HG03103 (cell line): ENCODE results near the gene FBXL13.
"Not testable (repeated sequence)": the region's sequence is repeated elsewhere in the genome, so short reads cannot be mapped to it uniquely, and the experiment has no call there.

ENCODE experiments used
- ATAC-seq: cut with Tn5 transposase; IDR thresholded peaks from one replicate; pipeline ENCODE4 v1.9.1; 2021; ENCODE audit warnings: low read depth; ENCODE audit not compliant: unreplicated experiment

Gene FBXL13

DNA sequence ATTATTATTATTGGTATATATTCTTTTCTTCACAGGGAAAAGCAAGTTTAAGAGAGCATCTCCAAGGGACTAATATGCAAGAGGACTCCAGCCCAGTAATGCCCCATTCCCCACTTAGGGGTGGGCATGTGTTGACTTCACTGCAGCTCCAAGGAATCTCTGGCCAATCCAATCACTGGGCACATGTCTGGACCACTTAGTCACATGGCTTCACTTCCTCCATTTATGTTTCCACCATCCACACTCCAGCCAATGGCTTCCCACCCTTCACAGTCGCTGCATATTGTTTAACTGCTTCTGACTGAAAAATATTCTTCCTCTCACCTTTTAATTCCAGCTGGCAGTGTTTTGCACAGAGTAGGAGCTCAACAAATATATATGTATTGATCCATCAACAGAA, 43.6 kb downstream of the FBXL13 start:
- no peak for ATAC-seq

- ATAC-seq, result no peak
Measured at GRCh38 chr7:103025341-103025740, 49.3 kb downstream of the FBXL13 start.

GRCh38 chr7:103023578-103023977, 51.0 kb downstream of the FBXL13 start:
- not testable (repeated sequence) for ATAC-seq

DNA sequence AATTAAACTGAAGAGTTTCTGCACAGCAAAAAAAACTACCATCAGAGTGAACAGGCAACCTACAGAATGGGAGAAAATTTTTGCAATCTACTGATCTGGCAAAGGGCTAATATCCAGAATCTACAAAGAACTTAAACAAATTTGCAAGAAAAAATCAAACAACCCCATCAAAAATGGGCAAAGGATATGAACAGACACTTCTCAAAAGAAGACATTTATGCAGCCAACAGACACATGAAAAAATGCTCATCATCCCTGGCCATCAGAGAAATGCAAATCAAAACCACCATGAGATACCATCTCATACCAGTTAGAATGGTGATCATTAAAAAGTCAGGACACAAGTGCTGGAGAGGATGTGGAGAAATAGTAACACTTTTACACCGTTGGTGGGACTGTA, 53.1 kb downstream of the FBXL13 start:
- ATAC-seq, result not testable (repeated sequence)

GRCh38 chr7:103020876-103021275, 53.7 kb downstream of the FBXL13 start:
- ATAC-seq, result not testable (repeated sequence)

GRCh38 chr7:103018295-103018694, 56.3 kb downstream of the FBXL13 start:
- not testable (repeated sequence) for ATAC-seq

- no peak for ATAC-seq
Measured at GRCh38 chr7:103011650-103012049, 62.9 kb downstream of the FBXL13 start.

DNA sequence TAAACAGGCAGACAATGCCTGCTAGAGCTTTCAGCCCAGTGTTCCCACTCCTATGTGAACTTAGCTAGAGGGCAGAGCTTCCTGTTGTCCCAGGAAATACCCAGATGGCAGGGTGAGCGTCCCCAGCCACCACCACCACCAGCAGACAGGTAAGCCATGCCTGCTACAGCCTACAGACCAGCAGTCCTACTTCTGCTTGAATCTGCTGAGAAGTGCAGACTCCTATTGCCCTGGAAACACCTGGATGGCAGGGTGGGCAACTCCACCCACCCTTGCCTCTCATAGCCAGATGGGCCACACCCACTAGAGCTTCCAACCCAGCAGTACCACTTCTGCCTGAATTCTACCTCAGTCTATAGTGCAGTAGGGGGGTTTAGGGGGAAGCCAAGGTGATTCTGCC, 64.4 kb downstream of the FBXL13 start:
- ATAC-seq, result no peak

- no peak for ATAC-seq
Measured at GRCh38 chr7:103009466-103010185, 65.0 kb downstream of the FBXL13 start.

- no peak for ATAC-seq
Measured at GRCh38 chr7:103003004-103003403, 71.6 kb downstream of the FBXL13 start.

- no peak for ATAC-seq
Measured at GRCh38 chr7:103001210-103001609, 73.4 kb downstream of the FBXL13 start.

DNA sequence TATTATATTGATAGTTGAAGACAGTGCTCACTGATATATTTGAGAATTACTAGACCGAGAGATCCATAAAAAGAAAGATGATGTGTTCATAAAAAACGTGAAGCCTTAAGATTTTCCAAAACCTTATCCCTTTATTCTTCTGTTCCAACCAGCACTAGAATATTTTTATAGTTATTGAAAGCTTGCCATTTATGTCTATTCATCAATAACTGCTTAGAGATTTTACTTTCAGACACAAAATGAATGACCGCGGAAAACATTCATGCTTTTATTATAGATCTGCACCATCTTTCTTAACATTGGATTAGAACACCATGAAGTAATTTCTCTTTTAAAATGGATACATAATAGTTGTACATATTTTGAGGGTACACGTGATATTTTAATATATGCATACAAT, 77.6 kb downstream of the FBXL13 start:
- ATAC-seq, result no peak

DNA sequence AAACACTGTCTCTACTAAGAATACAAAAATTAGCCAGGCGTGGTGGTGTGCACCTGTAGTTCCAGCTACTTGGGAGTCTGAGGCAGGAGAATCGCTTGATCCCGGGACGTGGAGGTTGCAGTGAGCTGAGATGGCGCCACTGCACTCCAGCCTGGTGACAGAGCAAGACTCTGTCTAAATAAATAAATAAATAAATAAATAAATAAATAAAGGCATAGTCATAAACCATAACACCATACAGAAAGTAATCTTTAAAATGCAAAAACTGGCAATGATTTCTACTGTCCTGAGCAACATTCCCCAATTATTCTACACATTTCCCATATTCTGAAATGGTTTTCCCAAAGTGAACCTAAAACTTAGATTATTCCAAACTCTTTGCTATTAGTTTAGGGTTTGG, 79.0 kb downstream of the FBXL13 start:
- ATAC-seq, result not testable (repeated sequence)

GRCh38 chr7:102994567-102994966, 80.0 kb downstream of the FBXL13 start:
- no peak for ATAC-seq

GRCh38 chr7:102993718-102994029, 80.9 kb downstream of the FBXL13 start:
- no peak for ATAC-seq

DNA sequence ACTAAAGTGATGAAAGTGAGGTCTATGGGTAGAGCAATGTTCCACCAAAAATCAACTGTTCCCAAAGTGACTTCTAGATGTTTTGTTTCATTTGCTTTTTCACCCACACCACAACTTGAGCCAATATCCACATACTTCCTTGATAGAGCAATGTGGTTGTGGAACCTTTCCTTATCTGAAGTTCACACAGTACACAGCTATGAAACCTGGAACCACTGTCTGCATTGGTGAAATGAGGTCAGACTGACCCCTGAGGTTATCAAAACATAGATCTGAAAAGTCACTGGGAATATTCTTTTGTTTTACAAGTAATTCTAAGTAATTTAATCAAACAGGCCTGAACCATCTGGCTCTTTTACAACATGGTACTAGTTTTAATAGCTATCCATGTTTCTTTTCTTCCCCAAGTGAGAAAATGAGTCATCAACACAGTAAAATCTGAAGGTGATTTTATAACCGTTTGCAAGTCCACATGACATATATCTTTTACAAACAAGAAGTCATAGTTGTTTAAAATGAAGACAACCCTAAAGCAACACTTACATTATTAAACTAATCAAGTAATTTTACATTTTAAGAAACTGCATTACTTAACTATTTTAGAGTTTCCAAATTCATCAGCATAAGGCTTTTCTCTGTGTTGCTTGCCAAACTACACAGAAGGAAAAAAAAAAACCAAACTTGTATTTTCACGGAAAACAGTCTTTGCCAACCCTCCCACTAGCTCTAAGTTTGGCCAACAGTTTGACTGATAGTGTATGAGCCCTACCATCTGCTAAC, 81.5 kb downstream of the FBXL13 start:
- ATAC-seq, result no peak

DNA sequence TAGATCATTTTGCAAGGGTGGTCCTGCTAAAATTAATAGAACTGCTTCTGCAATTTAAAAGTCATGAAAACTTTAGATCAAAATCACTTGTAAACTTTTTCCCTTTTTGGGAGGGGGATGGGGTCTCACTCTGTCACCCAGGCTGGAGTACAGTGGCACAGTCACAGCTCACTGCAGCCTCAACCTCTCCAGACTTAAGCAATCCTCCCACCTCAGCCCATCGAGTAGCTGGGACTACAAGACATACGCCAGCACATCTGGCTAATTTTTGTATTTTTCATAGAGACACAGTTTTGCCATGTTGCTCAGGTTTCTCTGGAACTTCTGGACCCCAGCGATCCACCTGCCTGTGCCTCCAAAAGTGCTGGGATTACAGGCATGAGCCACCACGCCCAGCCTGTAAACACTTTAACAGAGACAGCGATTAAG, 82.1 kb downstream of the FBXL13 start:
- ATAC-seq, result no peak

- no peak for ATAC-seq
Measured at GRCh38 chr7:102991540-102992214, 82.9 kb downstream of the FBXL13 start.

GRCh38 chr7:102991077-102991539, 83.5 kb downstream of the FBXL13 start:
- ATAC-seq, result no peak

GRCh38 chr7:102990642-102991041, 84.0 kb downstream of the FBXL13 start:
- no peak for ATAC-seq
